Measurements from ENCODE around the gene ZNF311. TPM values are rescaled to one million over a fixed set of nuclear protein-coding genes. Genes with fewer than 3 reads are reported as not detected.

ZNF311 gene
- total RNA-seq, 6 donors from 2014 or later, result 0.76 to 6.3 (median 1.7) TPM; not detected in 1

- Histone ChIP-seq H3K27me3 (no peaks in the 10 kb centered on the region), H3K4me1 (peaks cover 0 to 11% (median 6%) of the 10 kb centered on the region in 4 donors), H3K9me3 (no peaks in the 10 kb centered on the region), H3K4me3 (no peak overlapping the region), H3K36me3 (no peaks in the 10 kb centered on the region), H3K27ac (no peak overlapping the region)
- DNase-seq (no peak), ATAC-seq (ENCODE audit: low FRiP score in 2 of 2) (no peak)
- 76 to 77% methylated on average over 2 of the region's 2 CpGs for WGBS, 2 donors
- TF ChIP-seq POLR2AphosphoS5 (IDR thresholded peaks at IDR 0.05) (no peak), EP300 (IDR thresholded peaks at IDR 0.05) (no peak), CTCF (IDR thresholded peaks at IDR 0.05) (no peak), POLR2A (IDR thresholded peaks at IDR 0.05) (no peak)
Measured at GRCh38 chr6:29008089-29008488, 3.0 kb upstream of the ZNF311 start.

GRCh38 chr6:28996844-28997510 lies 8.1 kb downstream of the ZNF311 start:
- H3K36me3 ChIP-seq, result no peaks in the 10 kb centered on the region
- DNase-seq, result no peak
- TF ChIP-seq POLR2AphosphoS5 (IDR thresholded peaks at IDR 0.05), result no peak
- no peak for TF ChIP-seq POLR2A (IDR thresholded peaks at IDR 0.05)
- TF ChIP-seq CTCF (IDR thresholded peaks at IDR 0.05), result no peak
- no peak for TF ChIP-seq EP300 (IDR thresholded peaks at IDR 0.05)
- no peak for ATAC-seq (ENCODE audit: low FRiP score in 2 of 2)
- WGBS, 2 donors, result 88 to 92% methylated on average over 2 of the region's 2 CpGs
- H3K4me1 ChIP-seq, result no peaks in the 10 kb centered on the region
- H3K4me3 ChIP-seq, result no peak overlapping the region
- H3K27ac ChIP-seq, result no peak overlapping the region
- no peaks in the 10 kb centered on the region for H3K9me3 ChIP-seq
- no peaks in the 10 kb centered on the region for H3K27me3 ChIP-seq

GRCh38 chr6:28995093-28995650 lies 9.9 kb downstream of the ZNF311 start:
- WGBS, 2 donors, result 95% methylated on average over 8 of the region's 8 CpGs
- Histone ChIP-seq H3K27me3 (no peaks in the 10 kb centered on the region), H3K36me3 (no peaks in the 10 kb centered on the region), H3K4me3 (no peak overlapping the region), H3K27ac (no peak overlapping the region), H3K9me3 (no peaks in the 10 kb centered on the region), H3K4me1 (no peaks in the 10 kb centered on the region)
- ATAC-seq (ENCODE audit: low FRiP score in 2 of 2), result peak in 1 of 2 donors; percentile 11
- no peak for DNase-seq
- TF ChIP-seq POLR2A (IDR thresholded peaks at IDR 0.05) (no peak), EP300 (IDR thresholded peaks at IDR 0.05) (no peak), CTCF (IDR thresholded peaks at IDR 0.05) (no peak), POLR2AphosphoS5 (IDR thresholded peaks at IDR 0.05) (no peak)

- Histone ChIP-seq H3K4me3 (peak overlapping the region in 3 of 4 donors; percentile 14 to 38 (median 32)), H3K9me3 (no peaks in the 10 kb centered on the region), H3K27ac (no peak overlapping the region), H3K27me3 (no peaks in the 10 kb centered on the region), H3K4me1 (peaks cover 0 to 13% (median 2%) of the 10 kb centered on the region in 4 donors), H3K36me3 (no peaks in the 10 kb centered on the region)
- ATAC-seq (ENCODE audit: low FRiP score in 2 of 2), result peak in 1 of 2 donors; percentile 67
- 17 to 23% methylated on average over 47 of the region's 48 CpGs for WGBS, 2 donors
- peak; percentile 47 to 90 for DNase-seq
- TF ChIP-seq POLR2AphosphoS5 (IDR thresholded peaks at IDR 0.05), result no peak
- TF ChIP-seq CTCF (IDR thresholded peaks at IDR 0.05), result peak in 5 of 6 experiments; percentile 17 to 57 (median 36)
Measured at GRCh38 chr6:28988536-28989311, 16.4 kb downstream of the ZNF311 start.

Data from upper lobe of left lung (tissue), 6 donors.